Measurements from ENCODE around the gene RIPPLY2.

DNA sequence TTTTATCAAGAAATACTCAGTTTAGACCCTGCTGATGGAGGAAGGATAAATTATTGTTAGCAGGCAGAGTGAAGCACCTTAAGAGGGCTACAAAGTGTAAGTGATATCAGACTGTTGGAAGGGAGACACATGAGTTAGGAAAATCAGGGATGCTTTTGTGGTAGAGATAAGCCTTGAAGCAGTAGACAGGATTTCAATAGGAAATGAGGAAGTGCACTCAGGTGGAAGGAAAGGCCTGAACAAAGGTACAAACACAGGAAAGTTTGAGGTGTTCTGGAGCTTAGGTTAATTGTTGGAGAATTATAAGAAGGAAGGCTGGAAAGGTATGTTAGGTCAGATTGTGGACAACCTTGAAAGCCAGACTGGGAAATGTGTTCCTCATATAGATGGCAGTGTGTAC lies 13.9 kb downstream of the RIPPLY2 start:
- TF ChIP-seq POLR2A (IDR thresholded peaks at IDR 0.05), result no peak
- TF ChIP-seq, protein P1, sequence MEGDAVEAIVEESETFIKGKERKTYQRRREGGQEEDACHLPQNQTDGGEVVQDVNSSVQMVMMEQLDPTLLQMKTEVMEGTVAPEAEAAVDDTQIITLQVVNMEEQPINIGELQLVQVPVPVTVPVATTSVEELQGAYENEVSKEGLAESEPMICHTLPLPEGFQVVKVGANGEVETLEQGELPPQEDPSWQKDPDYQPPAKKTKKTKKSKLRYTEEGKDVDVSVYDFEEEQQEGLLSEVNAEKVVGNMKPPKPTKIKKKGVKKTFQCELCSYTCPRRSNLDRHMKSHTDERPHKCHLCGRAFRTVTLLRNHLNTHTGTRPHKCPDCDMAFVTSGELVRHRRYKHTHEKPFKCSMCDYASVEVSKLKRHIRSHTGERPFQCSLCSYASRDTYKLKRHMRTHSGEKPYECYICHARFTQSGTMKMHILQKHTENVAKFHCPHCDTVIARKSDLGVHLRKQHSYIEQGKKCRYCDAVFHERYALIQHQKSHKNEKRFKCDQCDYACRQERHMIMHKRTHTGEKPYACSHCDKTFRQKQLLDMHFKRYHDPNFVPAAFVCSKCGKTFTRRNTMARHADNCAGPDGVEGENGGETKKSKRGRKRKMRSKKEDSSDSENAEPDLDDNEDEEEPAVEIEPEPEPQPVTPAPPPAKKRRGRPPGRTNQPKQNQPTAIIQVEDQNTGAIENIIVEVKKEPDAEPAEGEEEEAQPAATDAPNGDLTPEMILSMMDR (IDR thresholded peaks at IDR 0.05), result no peak
- no peak for TF ChIP-seq POLR2AphosphoS5 (IDR thresholded peaks at IDR 0.05)
- no peak for TF ChIP-seq EP300 (IDR thresholded peaks at IDR 0.05)
